GM19193 (cell line): ENCODE measurements around the gene CABS1.

Source experiments
- POLR2A ChIP-seq: IDR thresholded peaks from 4 replicates; pipeline ENCODE4 v1.6.1; 2011; ENCODE audit not compliant: insufficient read depth, insufficient read length; ENCODE audit errors: extremely low read depth

The CABS1 gene

GRCh38 chr4:70360460-70360859 lies 25.7 kb downstream of the CABS1 start, which contains the start of gene SMR3A:
TSS of gene SMR3A (plus strand) at chr4:70360760. CDS start at chr4:70362116, 1,356 bp downstream.
- TF ChIP-seq POLR2A: no peak

- no peak for TF ChIP-seq POLR2A
Measured at GRCh38 chr4:70364002-70364401, 29.2 kb downstream of the CABS1 start.

GRCh38 chr4:70365479-70365878 lies 30.7 kb downstream of the CABS1 start:
- no peak for TF ChIP-seq POLR2A

GRCh38 chr4:70367813-70368212 lies 33.0 kb downstream of the CABS1 start:
- TF ChIP-seq POLR2A: no peak

- TF ChIP-seq POLR2A: no peak
Measured at GRCh38 chr4:70371987-70372386, 37.2 kb downstream of the CABS1 start.

- TF ChIP-seq POLR2A: no peak
Measured at GRCh38 chr4:70372760-70373159, 38.0 kb downstream of the CABS1 start.

GRCh38 chr4:70380578-70380977 lies 45.8 kb downstream of the CABS1 start:
- TF ChIP-seq POLR2A: no peak

GRCh38 chr4:70382691-70383181 lies 48.0 kb downstream of the CABS1 start, which contains the start of gene SMR3B:
TSS of gene SMR3B (plus strand) at chr4:70383131. CDS start at chr4:70384511, 1,380 bp downstream.
- no peak for TF ChIP-seq POLR2A
